ENCODE data around the gene KLHL22.

Gene KLHL22

DNA sequence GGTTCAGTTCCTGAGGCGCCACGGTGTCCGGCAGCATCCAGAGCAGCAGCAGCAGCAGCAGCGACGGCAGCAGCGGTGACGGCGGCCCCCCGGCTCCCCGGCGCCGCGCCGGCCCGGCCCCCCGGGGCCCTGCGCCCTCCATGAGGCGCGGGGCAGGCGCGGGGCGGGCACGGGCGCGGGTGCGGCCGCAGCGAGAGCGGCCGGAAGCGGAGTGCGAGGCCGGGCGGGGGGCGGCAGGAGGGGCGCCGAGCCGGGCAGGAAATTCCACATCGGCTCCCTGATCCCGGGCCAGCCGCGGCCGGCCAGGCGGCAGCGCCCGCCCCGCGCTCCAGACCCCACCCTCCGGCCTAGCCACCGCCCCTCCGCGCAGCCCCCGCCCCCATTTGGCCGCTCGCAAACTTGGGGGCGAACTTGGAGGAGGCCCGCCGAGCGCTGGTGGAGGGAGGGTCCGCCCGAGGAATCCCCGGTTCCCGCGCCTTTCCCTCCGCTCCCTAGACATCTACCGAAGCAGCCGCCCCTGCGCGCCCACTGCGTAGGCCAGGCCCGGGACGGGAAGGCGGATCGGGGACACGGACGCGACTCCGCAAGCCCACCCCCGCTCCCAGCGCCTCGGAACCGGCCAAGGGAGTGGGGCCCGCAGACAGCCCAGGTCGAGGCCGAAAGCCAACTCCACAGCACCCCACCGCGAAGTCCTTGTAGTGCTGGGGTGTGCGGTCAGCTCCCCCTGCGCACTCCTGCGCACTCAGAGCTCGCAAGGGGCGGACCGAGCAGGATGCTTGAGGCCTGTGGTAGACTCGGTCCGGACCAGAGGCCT lies 57.8 kb downstream of the KLHL22 start, which contains the start of gene SCARF2:
Gene SCARF2 (minus strand): TSS at position 213 of the 814 bp plus-strand sequence. CDS start 71 bp downstream, at position 142.
- TF ChIP-seq POLR2AphosphoS5 (IDR thresholded peaks at IDR 0.05; ENCODE audit: low read depth, low read length), result no peak
- no peak for TF ChIP-seq TAF1 (IDR thresholded peaks at IDR 0.05; ENCODE audit: borderline replicate concordance, low read depth, low read length)
- no peak for TF ChIP-seq POLR2A (IDR thresholded peaks at IDR 0.05; ENCODE audit: low read depth, low read length)
- FAIRE-seq, result no peak
- no peak for DNase-seq (ENCODE audit: insufficient read length)

- TF ChIP-seq POLR2AphosphoS5 (IDR thresholded peaks at IDR 0.05; ENCODE audit: low read depth, low read length) (no peak), TAF1 (IDR thresholded peaks at IDR 0.05; ENCODE audit: borderline replicate concordance, low read depth, low read length) (no peak), POLR2A (IDR thresholded peaks at IDR 0.05; ENCODE audit: low read depth, low read length) (no peak)
- no peak for FAIRE-seq
- no peak for DNase-seq (ENCODE audit: insufficient read length)
Observed at GRCh38 chr22:20436768-20437612, 58.6 kb downstream of the KLHL22 start.

DNA sequence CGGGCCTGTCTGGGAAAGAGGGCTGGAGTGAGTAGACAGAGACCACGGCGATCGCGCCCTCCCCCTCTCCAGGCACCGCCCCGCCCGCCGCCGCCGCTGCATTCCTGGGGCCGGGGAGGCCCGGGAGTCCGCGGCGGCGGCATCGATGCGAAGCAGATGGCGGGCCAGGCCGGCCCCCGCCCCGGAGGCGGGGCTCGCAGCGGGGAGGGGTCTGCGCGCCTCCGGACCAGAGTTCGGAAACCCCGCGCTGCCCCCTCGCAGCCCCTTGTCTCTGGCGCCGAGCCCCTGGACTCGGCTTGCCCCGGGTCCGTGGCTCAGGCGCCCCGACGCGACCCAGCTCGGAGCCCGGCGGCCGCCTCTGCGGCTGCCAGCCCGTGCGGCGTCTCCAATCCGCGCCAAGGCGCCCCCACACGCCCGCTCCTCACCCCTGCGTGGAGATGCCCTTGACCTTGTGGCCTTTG lies 59.3 kb downstream of the KLHL22 start:
- no peak for TF ChIP-seq POLR2A (IDR thresholded peaks at IDR 0.05; ENCODE audit: low read depth, low read length)
- no peak for TF ChIP-seq POLR2AphosphoS5 (IDR thresholded peaks at IDR 0.05; ENCODE audit: low read depth, low read length)
- TF ChIP-seq TAF1 (IDR thresholded peaks at IDR 0.05; ENCODE audit: borderline replicate concordance, low read depth, low read length), result no peak
- FAIRE-seq, result no peak
- no peak for DNase-seq (ENCODE audit: insufficient read length)

DNA sequence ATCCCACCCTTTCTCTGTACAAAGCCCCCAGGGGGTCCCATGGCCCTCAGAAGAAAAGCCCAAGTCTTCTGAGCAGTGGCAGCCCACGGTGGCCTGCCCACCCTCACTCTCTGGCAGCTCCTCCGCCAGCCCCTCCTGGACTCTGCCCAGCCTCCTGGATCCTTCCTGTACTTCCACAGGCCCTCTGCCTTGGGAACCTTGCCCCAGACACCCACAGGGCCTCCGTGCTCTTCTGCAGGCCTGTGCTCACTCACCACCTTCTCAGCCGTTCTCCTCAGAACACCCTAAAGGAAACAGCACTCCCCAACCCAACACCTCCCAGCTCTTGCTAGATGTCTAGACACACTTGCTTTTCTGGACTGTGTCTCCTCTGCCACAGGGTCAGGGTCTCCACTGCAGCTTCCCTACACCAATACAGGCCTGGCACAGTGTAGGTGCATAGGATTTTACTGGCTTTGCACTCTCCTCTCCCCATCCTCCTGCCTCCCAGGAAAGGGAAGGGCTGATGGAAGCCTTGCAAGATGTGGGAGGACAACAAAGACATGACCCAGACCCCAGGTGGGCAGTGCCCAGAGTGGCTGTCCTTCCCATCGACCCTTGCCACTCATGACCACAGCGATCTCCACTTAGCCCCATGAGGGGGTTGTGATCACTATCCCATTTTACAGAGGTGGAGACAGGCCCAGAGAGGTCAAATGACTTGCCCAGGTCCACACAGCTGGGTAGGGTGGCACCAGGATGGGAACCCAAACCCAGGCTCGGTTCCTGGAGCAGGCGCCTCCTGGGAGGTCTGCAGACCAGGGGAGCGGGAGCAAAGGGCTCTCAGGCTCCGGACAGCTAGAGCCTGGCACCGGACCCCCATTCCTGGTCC lies 59.9 kb downstream of the KLHL22 start:
- FAIRE-seq (no peak), DNase-seq (ENCODE audit: insufficient read length) (no peak)
- TF ChIP-seq POLR2A (IDR thresholded peaks at IDR 0.05; ENCODE audit: low read depth, low read length) (no peak), TAF1 (IDR thresholded peaks at IDR 0.05; ENCODE audit: borderline replicate concordance, low read depth, low read length) (no peak), POLR2AphosphoS5 (IDR thresholded peaks at IDR 0.05; ENCODE audit: low read depth, low read length) (no peak)

DNA sequence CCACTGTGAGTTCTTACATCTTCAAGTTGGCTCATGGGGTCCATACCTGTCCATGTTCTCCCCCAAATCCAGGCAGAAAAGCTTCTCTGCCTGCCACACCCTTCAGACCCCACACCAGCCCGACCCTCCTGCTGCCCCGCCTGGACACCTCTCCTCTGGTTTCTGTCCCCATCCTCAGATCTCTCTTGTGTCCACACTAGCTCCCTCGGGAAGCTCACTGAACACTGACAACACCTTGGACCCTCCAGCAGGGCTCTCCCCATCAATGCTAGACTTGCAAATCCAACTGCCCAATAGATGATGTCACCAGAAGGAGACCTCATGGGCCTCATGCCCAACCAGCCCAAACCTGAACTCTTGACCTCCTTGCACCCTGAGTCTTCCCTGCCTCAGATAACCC lies 60.8 kb downstream of the KLHL22 start:
- no peak for DNase-seq (ENCODE audit: insufficient read length)
- no peak for TF ChIP-seq TAF1 (IDR thresholded peaks at IDR 0.05; ENCODE audit: borderline replicate concordance, low read depth, low read length)
- TF ChIP-seq POLR2AphosphoS5 (IDR thresholded peaks at IDR 0.05; ENCODE audit: low read depth, low read length), result no peak
- no peak for TF ChIP-seq POLR2A (IDR thresholded peaks at IDR 0.05; ENCODE audit: low read depth, low read length)
- no peak for FAIRE-seq

DNA sequence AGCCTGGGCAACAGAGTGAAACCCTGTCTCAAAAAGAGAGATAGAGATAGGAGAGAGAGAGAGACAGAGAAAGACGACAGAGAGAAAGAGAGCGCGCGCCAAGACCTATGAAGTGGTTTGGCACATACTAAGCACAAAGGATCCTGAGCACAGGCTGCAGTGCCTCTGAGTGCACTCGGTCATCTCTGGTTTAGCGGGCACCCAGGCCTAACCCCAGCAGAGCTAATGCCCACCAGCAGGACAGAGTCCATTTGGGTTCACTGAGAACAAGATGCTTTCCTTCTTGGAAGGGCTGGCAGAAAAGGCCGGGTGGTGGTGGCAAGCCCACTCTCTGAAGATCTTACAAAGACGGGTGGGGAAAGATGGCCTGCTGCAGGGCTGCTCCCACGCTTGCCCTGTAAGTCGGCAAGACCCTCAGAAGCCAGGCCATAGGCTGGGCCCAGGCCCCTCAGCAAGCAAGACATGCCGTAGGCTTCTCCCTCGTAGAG lies 61.3 kb downstream of the KLHL22 start:
- no peak for DNase-seq (ENCODE audit: insufficient read length)
- no peak for FAIRE-seq
- no peak for TF ChIP-seq TAF1 (IDR thresholded peaks at IDR 0.05; ENCODE audit: borderline replicate concordance, low read depth, low read length)
- TF ChIP-seq POLR2A (IDR thresholded peaks at IDR 0.05; ENCODE audit: low read depth, low read length), result no peak
- TF ChIP-seq POLR2AphosphoS5 (IDR thresholded peaks at IDR 0.05; ENCODE audit: low read depth, low read length), result no peak

- DNase-seq (ENCODE audit: insufficient read length) (no peak), FAIRE-seq (no peak)
- TF ChIP-seq POLR2A (IDR thresholded peaks at IDR 0.05; ENCODE audit: low read depth, low read length) (no peak), POLR2AphosphoS5 (IDR thresholded peaks at IDR 0.05; ENCODE audit: low read depth, low read length) (no peak), TAF1 (IDR thresholded peaks at IDR 0.05; ENCODE audit: borderline replicate concordance, low read depth, low read length) (no peak)
Observed at GRCh38 chr22:20433686-20434241, 61.8 kb downstream of the KLHL22 start.

- TF ChIP-seq POLR2A (IDR thresholded peaks at IDR 0.05; ENCODE audit: low read depth, low read length), result no peak
- no peak for TF ChIP-seq POLR2AphosphoS5 (IDR thresholded peaks at IDR 0.05; ENCODE audit: low read depth, low read length)
- no peak for TF ChIP-seq TAF1 (IDR thresholded peaks at IDR 0.05; ENCODE audit: borderline replicate concordance, low read depth, low read length)
- DNase-seq (ENCODE audit: insufficient read length) (no peak), FAIRE-seq (no peak)
Observed at GRCh38 chr22:20433191-20433590, 62.4 kb downstream of the KLHL22 start.

DNA sequence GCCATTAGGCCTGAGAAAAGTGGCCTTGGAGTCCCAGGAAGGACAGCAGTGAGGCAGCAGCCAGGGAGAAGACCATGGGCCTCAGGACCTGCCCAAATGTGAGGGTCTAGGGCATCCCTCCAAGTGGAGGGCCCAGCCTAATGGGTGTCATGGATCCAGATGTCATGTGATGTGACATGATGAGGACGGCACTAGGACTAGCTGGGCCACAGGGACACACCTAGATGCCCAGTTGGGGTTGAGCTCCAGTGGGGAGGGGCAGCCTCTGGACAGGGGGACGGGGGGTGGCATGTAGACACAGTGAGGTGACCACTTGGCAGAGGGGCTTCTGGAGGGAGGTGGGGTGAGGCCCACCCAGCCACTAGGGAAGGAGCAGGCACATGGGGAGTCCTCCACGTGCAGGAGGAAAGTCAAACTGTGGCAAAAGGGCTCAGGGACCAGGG lies 63.3 kb downstream of the KLHL22 start:
- TF ChIP-seq POLR2AphosphoS5 (IDR thresholded peaks at IDR 0.05; ENCODE audit: low read depth, low read length) (no peak), POLR2A (IDR thresholded peaks at IDR 0.05; ENCODE audit: low read depth, low read length) (no peak), TAF1 (IDR thresholded peaks at IDR 0.05; ENCODE audit: borderline replicate concordance, low read depth, low read length) (no peak)
- DNase-seq (ENCODE audit: insufficient read length) (no peak), FAIRE-seq (no peak)

DNA sequence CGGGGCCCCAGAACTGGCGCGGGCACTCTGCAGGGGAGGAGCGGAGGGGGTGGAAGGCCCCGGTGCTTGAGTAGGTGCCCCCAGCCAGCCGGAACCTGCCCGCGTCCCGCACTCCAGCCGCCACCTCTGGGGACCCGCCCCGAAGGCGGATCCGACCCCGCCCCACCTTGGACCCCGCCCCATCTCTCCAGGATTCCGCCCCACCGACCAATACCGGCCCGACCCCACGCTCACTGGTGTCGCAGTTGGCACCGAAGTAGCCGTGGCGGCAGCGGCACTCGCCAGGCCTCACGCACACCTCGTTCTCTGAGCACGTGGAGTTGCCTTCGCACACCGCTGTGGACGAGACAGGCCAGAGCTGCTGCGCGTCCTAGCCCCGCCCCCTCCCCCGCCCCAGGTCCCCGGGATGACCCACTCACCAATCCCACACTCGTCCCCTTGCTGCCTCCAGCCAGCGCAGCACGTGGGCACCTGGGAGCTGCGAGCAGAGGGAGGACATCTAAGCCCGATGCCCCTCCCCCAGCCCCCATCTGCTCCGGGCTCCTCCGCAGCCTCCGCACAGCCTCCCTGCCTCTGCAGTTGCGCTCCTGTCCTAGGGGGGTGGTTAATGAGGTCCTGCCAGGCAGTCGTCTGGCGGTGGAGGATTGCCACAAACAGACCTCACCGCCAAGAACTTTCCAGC lies 63.9 kb downstream of the KLHL22 start:
- no peak for FAIRE-seq
- TF ChIP-seq POLR2AphosphoS5 (IDR thresholded peaks at IDR 0.05; ENCODE audit: low read depth, low read length) (no peak), TAF1 (IDR thresholded peaks at IDR 0.05; ENCODE audit: borderline replicate concordance, low read depth, low read length) (no peak), POLR2A (IDR thresholded peaks at IDR 0.05; ENCODE audit: low read depth, low read length) (no peak)
- no peak for DNase-seq (ENCODE audit: insufficient read length)

Data from GM12892 (cell line).